ENCODE measurements around the gene OBI1. TPM values are rescaled to one million over a fixed set of nuclear protein-coding genes. Genes with fewer than 3 reads are reported as not detected.

The OBI1 gene
- total RNA-seq, 1 donor from 2014 or later: 18.7 TPM

- Mint-ChIP-seq H3K27ac (no peak overlapping the region), H3K9me3 (no peaks in the 10 kb centered on the region), H3K27me3 (peaks cover 95% of the 10 kb centered on the region), H3K36me3 (no peaks in the 10 kb centered on the region), H3K4me1 (ENCODE audit: unreplicated experiment) (peaks cover 7% of the 10 kb centered on the region), H3K4me3 (peak overlapping the region; percentile 51)
- no peak for DNase-seq (ENCODE audit: extremely low spot score, unreplicated experiment)
- no peak for TF ChIP-seq CTCF (conservative IDR thresholded peaks at IDR 0.05)
Observed at GRCh38 chr13:78594456-78594975, 64.4 kb downstream of the OBI1 start.

GRCh38 chr13:78593652-78594455, 65.1 kb downstream of the OBI1 start:
- peaks cover 95% of the 10 kb centered on the region for H3K27me3 Mint-ChIP-seq
- H3K9me3 Mint-ChIP-seq: peaks cover 5% of the 10 kb centered on the region
- H3K27ac Mint-ChIP-seq: no peak overlapping the region
- TF ChIP-seq CTCF (conservative IDR thresholded peaks at IDR 0.05): no peak
- H3K36me3 Mint-ChIP-seq: no peaks in the 10 kb centered on the region
- no peak for DNase-seq (ENCODE audit: extremely low spot score, unreplicated experiment)
- peak overlapping the region; percentile 51 for H3K4me3 Mint-ChIP-seq
- H3K4me1 Mint-ChIP-seq (ENCODE audit: unreplicated experiment): peaks cover 7% of the 10 kb centered on the region

DNA sequence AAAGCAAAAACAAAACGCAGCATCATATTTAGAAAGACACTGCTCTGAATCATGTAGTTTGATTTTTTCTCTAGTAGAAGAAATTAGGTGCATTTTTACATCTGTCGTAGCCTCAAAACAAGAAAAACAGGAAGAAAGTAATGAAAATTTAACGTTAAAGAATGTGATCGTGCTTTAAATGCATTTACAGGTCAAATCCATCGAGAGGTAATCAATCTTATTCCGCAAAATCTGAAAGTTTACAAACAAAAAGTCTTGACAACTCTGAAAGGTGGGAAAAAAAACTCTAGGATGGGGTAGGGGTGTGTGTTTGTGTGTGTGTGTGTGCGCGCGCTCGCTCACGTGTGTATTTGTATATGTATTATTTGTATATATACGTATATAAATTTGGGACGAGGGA, 65.8 kb downstream of the OBI1 start:
- no peaks in the 10 kb centered on the region for H3K36me3 Mint-ChIP-seq

GRCh38 chr13:78592584-78592983, 66.4 kb downstream of the OBI1 start:
- peaks cover 5% of the 10 kb centered on the region for H3K9me3 Mint-ChIP-seq
- TF ChIP-seq CTCF (conservative IDR thresholded peaks at IDR 0.05): no peak
- H3K36me3 Mint-ChIP-seq: no peaks in the 10 kb centered on the region
- no peak overlapping the region for H3K4me3 Mint-ChIP-seq
- peaks cover 96% of the 10 kb centered on the region for H3K27me3 Mint-ChIP-seq
- peaks cover 7% of the 10 kb centered on the region for H3K4me1 Mint-ChIP-seq (ENCODE audit: unreplicated experiment)
- H3K27ac Mint-ChIP-seq: no peak overlapping the region
- no peak for DNase-seq (ENCODE audit: extremely low spot score, unreplicated experiment)

More for the DNA sequence above, 65.8 kb downstream of the OBI1 start:
- H3K4me1 Mint-ChIP-seq (ENCODE audit: unreplicated experiment): peaks cover 7% of the 10 kb centered on the region
- H3K4me3 Mint-ChIP-seq: no peak overlapping the region
- H3K27ac Mint-ChIP-seq: no peak overlapping the region
- no peak for DNase-seq (ENCODE audit: extremely low spot score, unreplicated experiment)
- peaks cover 5% of the 10 kb centered on the region for H3K9me3 Mint-ChIP-seq
- peaks cover 95% of the 10 kb centered on the region for H3K27me3 Mint-ChIP-seq
- no peak for TF ChIP-seq CTCF (conservative IDR thresholded peaks at IDR 0.05)

DNA sequence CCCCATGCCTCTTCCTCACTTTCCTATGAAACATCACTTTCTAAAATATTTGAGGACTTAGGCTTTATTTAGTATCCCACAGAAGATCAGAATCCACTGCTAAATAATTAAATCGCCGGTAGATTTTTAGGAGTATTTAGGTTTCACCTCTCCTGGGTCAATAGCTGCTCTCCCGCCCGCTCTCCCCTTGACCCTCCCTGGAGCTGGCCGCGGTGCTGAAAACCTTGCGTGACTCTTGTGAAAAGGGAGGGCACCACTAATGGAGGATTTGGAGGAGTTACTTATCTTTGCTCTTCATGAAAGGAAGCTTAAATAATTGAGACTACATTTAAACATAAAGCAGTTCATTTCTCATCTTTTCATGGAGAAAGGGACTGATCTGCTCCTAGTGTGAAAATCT, 69.7 kb downstream of the OBI1 start:
- H3K27ac Mint-ChIP-seq: no peak overlapping the region
- H3K9me3 Mint-ChIP-seq: peaks cover 5% of the 10 kb centered on the region
- no peak for DNase-seq (ENCODE audit: extremely low spot score, unreplicated experiment)
- no peak for TF ChIP-seq CTCF (conservative IDR thresholded peaks at IDR 0.05)
- H3K36me3 Mint-ChIP-seq: no peaks in the 10 kb centered on the region
- H3K4me1 Mint-ChIP-seq (ENCODE audit: unreplicated experiment): peaks cover 3% of the 10 kb centered on the region
- H3K27me3 Mint-ChIP-seq: peaks cover 95% of the 10 kb centered on the region
- no peak overlapping the region for H3K4me3 Mint-ChIP-seq

Measured in type B pancreatic cell (in vitro differentiated cells).